A673 (cell line): Measurements from ENCODE around the gene SAMD14.

ENCODE experiments used
- CTCF ChIP-seq: fragments of 300-800, 200-600 bp; sonication (generic); conservative IDR thresholded peaks from 2 replicates; pipeline ENCODE4 v1.5.1; 2017; ENCODE audit warnings: low read depth, mild to moderate bottlenecking, antibody characterized with exemption, low read length, moderate library complexity, mixed read lengths
- EZH2 ChIP-seq: fragments of 200-600 bp; sonication (generic); IDR thresholded peaks from 2 replicates; pipeline ENCODE4 v1.6.1; 2017; ENCODE audit warnings: borderline replicate concordance, low read depth, mild to moderate bottlenecking, mixed read lengths, antibody characterized with exemption, low read length; ENCODE audit not compliant: poor library complexity, severe bottlenecking

GRCh38 chr17:50125420-50125997, 4.5 kb downstream of the SAMD14 start:
- TF ChIP-seq CTCF (no peak), EZH2 (no peak)
